CD8-positive, alpha-beta memory T cell (primary cell): ENCODE data around the gene NSDHL. TPM values are rescaled to one million over a fixed set of nuclear protein-coding genes. Genes with fewer than 3 reads are reported as not detected.
"Not testable (repeated sequence)": the region's sequence is repeated elsewhere in the genome, so short reads cannot be mapped to it uniquely, and the experiment has no call there.

Experiments
- CTCF ChIA-PET: fragments of 350-600 bp; sonication (Branson Sonifier 250); formaldehyde crosslinking; loops from one replicate; lab custom pipeline; 2021; ENCODE audit warnings: antibody characterized with exemption; lab: Charles Lee
- POLR2A ChIA-PET: fragments of 350-600 bp; sonication (Branson Sonifier 250); formaldehyde crosslinking; loops from one replicate; lab custom pipeline; 2021; ENCODE audit warnings: antibody characterized with exemption; lab: Charles Lee
- DNase-seq, 5 donors: peaks; one replicate each; pipeline versions ENCODE4 v3.0.0 to v3.0.0-alpha.2; 2020 to 2022; ENCODE audit warnings: mixed read lengths in 1 of 5
- H3K27ac ChIP-seq: one replicate; pipeline ENCODE4 v1.7.0; 2013; ENCODE audit warnings: low read depth, mild to moderate bottlenecking, low read length, moderate library complexity
- H3K27me3 ChIP-seq: 2 replicates; pipeline ENCODE4 v1.7.0; 2013; ENCODE audit warnings: low read length, mild to moderate bottlenecking; ENCODE audit not compliant: insufficient read depth, poor library complexity, severe bottlenecking
- H3K36me3 ChIP-seq: 2 replicates; pipeline ENCODE4 v1.7.0; 2013; ENCODE audit warnings: mild to moderate bottlenecking, low read length, moderate library complexity; ENCODE audit not compliant: insufficient read depth
- H3K4me1 ChIP-seq: 2 replicates; pipeline ENCODE4 v1.7.0; 2013; ENCODE audit warnings: mild to moderate bottlenecking, low read length, moderate library complexity; ENCODE audit not compliant: insufficient read depth
- H3K4me3 ChIP-seq: 2 replicates; pipeline ENCODE4 v1.7.0; 2013; ENCODE audit warnings: mild to moderate bottlenecking, low read length
- H3K9me3 ChIP-seq: 2 replicates; pipeline ENCODE4 v1.7.0; 2013; ENCODE audit warnings: mild to moderate bottlenecking, low read length
- H3K27ac Mint-ChIP-seq, 8 donors: one replicate each; pipeline ENCODE4 v1.8.0; 2020 to 2021; ENCODE audit warnings: mixed read lengths in 8 of 8, mild to moderate bottlenecking in 6 of 8, inconsistent platforms in 3 of 8, moderate library complexity in 3 of 8
- H3K27me3 Mint-ChIP-seq, 2 donors: one replicate each; pipeline ENCODE4 v1.8.0; 2020 to 2021; ENCODE audit warnings: mixed read lengths in 2 of 2, mild to moderate bottlenecking in 1 of 2, moderate library complexity in 1 of 2
- H3K36me3 Mint-ChIP-seq, 3 donors: one replicate each; pipeline ENCODE4 v1.8.0; 2020 to 2021; ENCODE audit warnings: mixed read lengths in 3 of 3, inconsistent platforms in 1 of 3, mild to moderate bottlenecking in 1 of 3
- H3K4me1 Mint-ChIP-seq, 3 donors: one replicate each; pipeline ENCODE4 v1.8.0; 2020 to 2021; ENCODE audit warnings: mixed read lengths in 3 of 3, inconsistent platforms in 1 of 3, mild to moderate bottlenecking in 1 of 3
- H3K4me3 Mint-ChIP-seq, 7 donors: one replicate each; pipeline ENCODE4 v1.8.0; 2020 to 2021; ENCODE audit warnings: mixed read lengths in 7 of 7, mild to moderate bottlenecking in 6 of 7, moderate library complexity in 4 of 7, inconsistent platforms in 2 of 7
- H3K9me3 Mint-ChIP-seq, 5 donors: one replicate each; pipeline ENCODE4 v1.8.0; 2020 to 2022; ENCODE audit warnings: mixed read lengths in 5 of 5, mild to moderate bottlenecking in 3 of 5, moderate library complexity in 2 of 5, inconsistent platforms in 1 of 5
- polyA plus RNA-seq: library from polyadenylated mRNA; unstranded; fragments of 300-500 nt; fragmentation: Illumina TruSeq; gene quantifications from one replicate; pipeline ENCODE4 v1.2.3, GENCODE V29; 2021
- total RNA-seq, 2 experiments: library from RNA; stranded (reverse); gene quantifications; one replicate each; pipeline ENCODE4 v1.2.3, GENCODE V29; 2021

NSDHL gene
- 10 to 100 TPM; 20.3 to 21.8 TPM for total RNA-seq
- polyA plus RNA-seq: 15.0 TPM

DNA sequence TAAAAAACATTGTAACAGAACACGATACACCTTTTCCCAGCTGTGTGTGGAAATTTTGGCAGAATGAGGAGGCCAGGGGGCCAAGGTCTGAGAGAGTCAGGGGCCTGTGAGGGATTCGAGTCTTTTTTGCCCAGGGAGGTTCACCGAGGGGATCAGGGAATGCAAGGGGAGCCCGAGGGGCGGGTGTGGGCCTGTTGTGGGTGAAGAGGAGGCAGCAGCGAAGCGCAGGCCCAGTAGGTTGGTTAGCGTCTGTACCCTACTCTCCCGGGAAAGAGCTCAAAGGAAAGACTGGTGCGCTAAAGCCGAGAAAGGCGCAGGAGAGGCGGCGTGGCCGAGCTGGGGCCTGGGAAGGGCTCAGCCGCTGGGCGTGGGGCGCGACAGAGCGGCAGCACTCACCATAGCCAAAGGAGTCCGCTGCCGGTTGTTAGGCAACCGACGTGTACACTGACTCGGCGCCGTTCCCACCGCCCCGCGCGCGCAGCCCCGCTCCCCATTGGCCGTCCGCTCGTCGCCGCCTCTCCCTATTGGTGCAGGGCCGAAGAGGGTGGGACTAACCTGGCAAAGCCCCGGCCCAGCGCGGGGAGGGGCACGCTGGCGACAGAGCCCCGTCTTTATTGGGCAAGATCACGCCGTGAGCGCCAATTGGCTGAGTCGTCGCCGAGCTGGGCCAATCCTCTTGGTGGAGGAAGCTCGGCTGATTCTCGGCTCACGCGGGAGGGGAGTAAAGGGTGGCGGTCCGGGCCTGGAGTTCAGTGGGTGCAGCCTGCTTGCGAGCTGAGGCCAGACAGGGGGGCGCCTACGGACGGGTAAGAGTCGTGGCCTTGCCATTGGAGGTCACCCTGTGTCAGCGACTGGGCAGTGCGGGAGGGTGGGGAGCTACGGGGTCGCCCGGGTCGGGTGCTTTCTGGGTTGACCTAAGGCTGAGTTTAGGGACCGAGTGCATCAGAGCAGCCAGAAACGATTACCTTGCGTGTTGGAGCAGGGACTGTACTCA is at the start of gene NSDHL, which contains the start of gene CETN2:
Gene NSDHL, plus strand, starts transcription at position 752 of the 994 bp plus-strand sequence. CDS start 15,262 bp downstream, outside the sequence.
Gene CETN2, minus strand, starts transcription at position 446 of the 994 bp plus-strand sequence. Its CDS starts 47 bp downstream, at position 399.
- peaks cover 0 to 33% (median 4%) of the 10 kb centered on the region in 3 donors for H3K36me3 Mint-ChIP-seq
- H3K4me3 Mint-ChIP-seq: peak within 1 kb of the TSS; percentile 89 to 97 (median 93)
- H3K27me3 Mint-ChIP-seq: peaks cover 0 to 4% of the 10 kb centered on the region in 2 donors
- Histone ChIP-seq H3K9me3 (no peaks in the 10 kb centered on the region), H3K4me3 (peak within 1 kb of the TSS; percentile 76), H3K4me1 (peaks cover 13% of the 10 kb centered on the region), H3K36me3 (no peaks in the 10 kb centered on the region), H3K27me3 (no peaks in the 10 kb centered on the region), H3K27ac (peak within 1 kb of the TSS; percentile 75)
- no peaks in the 10 kb centered on the region for H3K9me3 Mint-ChIP-seq
- CTCF ChIA-PET: no interaction called here
- DNase-seq: peak; percentile 88 to 96 (median 93)
- H3K4me1 Mint-ChIP-seq: peaks cover 23 to 42% (median 29%) of the 10 kb centered on the region in 3 donors
- H3K27ac Mint-ChIP-seq: peak within 1 kb of the TSS; percentile 86 to 98 (median 96)
- POLR2A ChIA-PET: no interaction called here

DNA sequence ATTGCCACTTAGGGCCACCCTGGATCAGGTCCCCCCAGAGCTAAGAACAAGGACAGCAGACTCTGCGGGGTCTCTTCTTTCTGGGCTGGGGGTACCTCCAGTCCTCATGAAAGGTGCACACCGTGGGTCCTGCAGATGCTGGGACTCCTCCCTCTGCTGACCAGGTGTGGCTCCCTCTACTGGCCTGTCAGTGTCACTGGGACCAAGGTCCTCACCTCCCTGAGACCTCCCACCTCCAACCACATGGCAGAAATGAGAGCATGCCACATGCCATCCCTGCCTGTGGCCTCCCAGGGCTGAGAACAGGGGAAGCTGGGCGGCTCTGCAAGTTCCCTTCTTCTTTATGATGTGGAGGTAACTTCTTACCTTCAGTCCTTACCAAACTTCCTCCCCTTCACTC is 43.8 kb upstream of the NSDHL start:
- POLR2A ChIA-PET, H3K27ac Mint-ChIP-seq, CTCF ChIA-PET, H3K4me3 Mint-ChIP-seq, H3K27me3 ChIP-seq, H3K36me3 Mint-ChIP-seq, H3K4me1 ChIP-seq, H3K4me1 Mint-ChIP-seq, H3K9me3 ChIP-seq, H3K27ac ChIP-seq, H3K4me3 ChIP-seq, H3K27me3 Mint-ChIP-seq, DNase-seq, H3K9me3 Mint-ChIP-seq, H3K36me3 ChIP-seq: not testable (repeated sequence)

DNA sequence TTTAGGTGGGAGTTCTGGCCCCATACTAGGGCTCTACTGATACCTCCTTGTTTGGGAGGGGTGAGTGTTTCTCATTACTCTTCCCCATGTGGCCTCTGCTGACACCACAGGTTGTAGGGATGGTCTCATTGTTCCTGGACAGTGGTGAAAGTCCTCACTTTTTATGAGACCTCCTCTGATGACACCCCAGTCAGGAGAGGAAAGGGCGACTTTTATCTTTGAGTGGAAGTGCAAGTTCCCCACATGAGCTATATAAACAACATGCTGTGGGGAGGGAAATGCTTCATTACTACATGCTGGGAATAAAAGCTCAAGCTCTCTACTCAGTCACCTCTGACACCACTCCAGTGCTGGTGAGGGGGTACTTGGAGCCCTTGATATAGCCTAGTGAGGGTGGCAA is 31.9 kb upstream of the NSDHL start:
- Mint-ChIP-seq H3K4me3 (no peak overlapping the region), H3K9me3 (peaks cover 0 to 1% (median 0%) of the 10 kb centered on the region in 5 donors), H3K27me3 (peaks cover 7 to 24% of the 10 kb centered on the region in 2 donors), H3K36me3 (no peaks in the 10 kb centered on the region), H3K4me1 (no peaks in the 10 kb centered on the region), H3K27ac (no peak overlapping the region)
- no peaks in the 10 kb centered on the region for H3K27me3 ChIP-seq
- H3K9me3 ChIP-seq: no peaks in the 10 kb centered on the region
- ChIA-PET POLR2A (no interaction called here), CTCF (no interaction called here)
- no peaks in the 10 kb centered on the region for H3K36me3 ChIP-seq
- H3K27ac ChIP-seq: no peak overlapping the region
- no peak overlapping the region for H3K4me3 ChIP-seq
- no peaks in the 10 kb centered on the region for H3K4me1 ChIP-seq
- no peak for DNase-seq

DNA sequence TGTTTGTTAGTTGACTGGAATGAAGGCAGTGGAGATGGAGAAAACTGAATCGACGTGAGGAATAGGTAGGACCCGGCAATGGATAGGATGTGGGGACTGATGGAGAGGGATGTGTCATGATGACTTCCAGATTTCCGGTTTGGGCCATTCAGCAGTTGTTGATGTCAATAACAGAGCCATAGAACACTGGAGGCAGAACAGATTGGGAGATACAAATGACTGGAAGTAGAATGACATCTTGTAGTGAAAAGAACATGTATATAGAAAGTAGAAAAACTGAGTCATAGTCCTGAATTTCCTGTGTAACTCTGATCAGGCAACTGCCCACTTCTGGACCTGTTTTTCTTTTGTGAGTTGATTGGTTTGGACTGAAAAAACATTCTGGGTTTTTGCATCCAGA is 24.8 kb upstream of the NSDHL start:
- no peaks in the 10 kb centered on the region for H3K4me1 ChIP-seq
- H3K4me1 Mint-ChIP-seq: no peaks in the 10 kb centered on the region
- no peaks in the 10 kb centered on the region for H3K36me3 ChIP-seq
- H3K9me3 Mint-ChIP-seq: no peaks in the 10 kb centered on the region
- POLR2A ChIA-PET: no interaction called here
- DNase-seq: no peak
- no peak overlapping the region for H3K27ac ChIP-seq
- H3K4me3 Mint-ChIP-seq: no peak overlapping the region
- no peaks in the 10 kb centered on the region for H3K9me3 ChIP-seq
- CTCF ChIA-PET: no interaction called here
- H3K27me3 ChIP-seq: no peaks in the 10 kb centered on the region
- peaks cover 24% of the 10 kb centered on the region in 2 donors for H3K27me3 Mint-ChIP-seq
- H3K4me3 ChIP-seq: no peak overlapping the region
- H3K36me3 Mint-ChIP-seq: no peaks in the 10 kb centered on the region
- H3K27ac Mint-ChIP-seq: no peak overlapping the region

DNA sequence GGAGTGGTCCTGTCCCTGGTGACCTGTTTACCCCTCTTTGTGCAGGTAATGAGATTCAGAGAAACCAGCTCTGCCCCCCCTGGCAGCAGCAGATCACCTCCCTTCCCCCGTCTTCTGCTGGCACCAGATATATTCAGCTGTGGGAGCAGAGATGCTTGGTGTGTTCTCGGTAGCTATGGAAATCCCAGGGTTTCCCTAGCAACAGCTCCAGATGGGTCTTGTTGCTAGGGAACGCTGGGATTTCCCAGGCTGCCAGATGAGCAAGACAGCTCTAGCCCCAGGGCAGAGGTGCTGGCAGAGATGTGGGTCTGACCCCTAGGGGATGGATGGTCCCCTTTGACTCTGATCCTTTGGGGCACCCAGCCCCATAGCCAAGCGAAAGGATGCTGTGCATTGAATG is 20.5 kb upstream of the NSDHL start:
- DNase-seq: no peak
- Histone ChIP-seq H3K9me3 (no peaks in the 10 kb centered on the region), H3K4me3 (no peak overlapping the region), H3K27me3 (no peaks in the 10 kb centered on the region), H3K27ac (no peak overlapping the region), H3K4me1 (no peaks in the 10 kb centered on the region), H3K36me3 (no peaks in the 10 kb centered on the region)
- Mint-ChIP-seq H3K4me3 (no peak overlapping the region), H3K36me3 (no peaks in the 10 kb centered on the region), H3K4me1 (peaks cover 0 to 13% (median 4%) of the 10 kb centered on the region in 3 donors), H3K27me3 (peaks cover 5 to 15% of the 10 kb centered on the region in 2 donors), H3K9me3 (no peaks in the 10 kb centered on the region), H3K27ac (no peak overlapping the region)
- ChIA-PET POLR2A (no interaction called here), CTCF (no interaction called here)

DNA sequence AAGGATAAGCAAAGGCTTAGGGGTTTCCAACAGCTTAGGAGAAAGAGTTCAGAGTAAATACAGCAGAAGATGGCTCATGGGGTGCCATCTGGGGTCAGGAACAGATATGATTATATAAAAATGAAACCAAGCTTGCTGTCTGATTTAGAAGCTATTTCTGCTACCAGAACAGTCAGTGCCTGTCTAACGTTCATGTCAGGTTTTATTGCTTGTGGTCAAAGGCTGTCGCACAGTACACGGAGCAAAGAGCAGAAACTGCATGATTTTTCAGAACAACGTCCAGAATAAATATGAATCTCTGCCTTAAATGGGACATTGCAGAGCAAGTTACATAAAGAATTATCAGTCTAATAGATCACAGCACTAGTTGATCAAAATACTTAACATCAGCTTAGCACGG is 17.7 kb upstream of the NSDHL start:
- no peaks in the 10 kb centered on the region for H3K36me3 ChIP-seq
- no peak overlapping the region for H3K27ac ChIP-seq
- ChIA-PET POLR2A (no interaction called here), CTCF (no interaction called here)
- Mint-ChIP-seq H3K4me1 (peaks cover 0 to 13% (median 4%) of the 10 kb centered on the region in 3 donors), H3K4me3 (peak overlapping the region in 1 of 7 donors; percentile 45), H3K9me3 (no peaks in the 10 kb centered on the region), H3K27ac (no peak overlapping the region), H3K36me3 (no peaks in the 10 kb centered on the region), H3K27me3 (peaks cover 4 to 19% of the 10 kb centered on the region in 2 donors)
- no peaks in the 10 kb centered on the region for H3K4me1 ChIP-seq
- no peaks in the 10 kb centered on the region for H3K27me3 ChIP-seq
- DNase-seq: no peak
- H3K4me3 ChIP-seq: no peak overlapping the region
- H3K9me3 ChIP-seq: no peaks in the 10 kb centered on the region

DNA sequence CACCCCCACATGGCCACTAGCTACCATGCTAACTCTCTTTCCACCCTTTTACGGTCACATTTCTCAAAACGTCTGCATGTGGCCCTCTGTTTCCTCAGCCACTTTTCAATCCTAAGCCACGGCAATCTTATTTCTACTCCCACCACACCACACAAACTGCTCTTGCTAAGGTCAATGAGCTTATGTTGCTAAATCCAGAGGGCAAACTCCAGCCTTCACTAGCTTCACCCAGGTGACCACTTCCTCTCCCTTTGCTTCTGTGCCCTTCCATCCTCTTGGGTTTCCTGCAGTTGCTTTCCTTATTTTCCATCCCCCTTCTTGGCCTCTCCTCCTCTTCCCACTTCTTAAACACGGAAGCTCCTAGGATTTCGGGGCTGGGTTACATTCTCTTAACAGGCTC is 16.8 kb upstream of the NSDHL start:
- no peaks in the 10 kb centered on the region for H3K36me3 ChIP-seq
- no peaks in the 10 kb centered on the region for H3K36me3 Mint-ChIP-seq
- ChIA-PET POLR2A (no interaction called here), CTCF (no interaction called here)
- peaks cover 4 to 16% of the 10 kb centered on the region in 2 donors for H3K27me3 Mint-ChIP-seq
- no peak overlapping the region for H3K27ac ChIP-seq
- H3K27ac Mint-ChIP-seq: no peak overlapping the region
- no peaks in the 10 kb centered on the region for H3K9me3 ChIP-seq
- H3K4me1 Mint-ChIP-seq: peaks cover 0 to 13% (median 4%) of the 10 kb centered on the region in 3 donors
- DNase-seq: no peak
- no peaks in the 10 kb centered on the region for H3K9me3 Mint-ChIP-seq
- H3K4me1 ChIP-seq: no peaks in the 10 kb centered on the region
- no peaks in the 10 kb centered on the region for H3K27me3 ChIP-seq
- no peak overlapping the region for H3K4me3 Mint-ChIP-seq
- no peak overlapping the region for H3K4me3 ChIP-seq

DNA sequence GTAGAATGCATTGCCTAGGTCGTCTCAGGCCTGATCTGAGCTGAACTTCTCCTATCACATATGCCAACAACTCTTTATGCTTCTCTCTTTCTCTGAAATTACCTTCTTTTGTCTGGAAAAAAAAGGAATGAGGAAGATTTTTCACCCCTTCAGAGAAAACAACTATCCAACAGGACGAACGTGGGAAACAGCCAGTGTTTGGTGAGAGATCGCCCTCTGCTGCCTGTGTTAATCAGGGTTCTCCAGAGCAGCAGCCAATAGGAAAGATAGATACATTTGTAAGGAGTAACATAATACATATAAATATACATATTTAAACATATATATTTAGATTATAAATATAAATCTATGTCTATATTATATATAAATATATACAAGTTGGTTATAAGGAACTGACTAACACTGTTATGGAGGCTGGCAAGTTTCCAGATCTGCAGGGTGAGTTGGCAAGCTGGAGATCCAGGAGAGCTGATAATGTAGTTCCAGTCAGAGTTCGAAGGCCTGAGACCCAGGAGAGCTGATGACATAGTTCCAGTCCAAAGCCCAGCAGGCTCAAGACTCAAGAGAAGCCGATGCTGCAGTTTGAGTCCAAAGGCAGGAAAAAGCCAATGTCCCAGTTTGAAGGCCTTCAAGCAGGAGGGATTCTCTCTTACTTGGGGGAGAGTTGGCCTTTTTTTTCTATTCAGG is 13.6 kb upstream of the NSDHL start:
- CTCF ChIA-PET: no interaction called here
- Mint-ChIP-seq H3K4me3 (no peak overlapping the region), H3K9me3 (no peaks in the 10 kb centered on the region), H3K27me3 (peaks cover 14 to 19% of the 10 kb centered on the region in 2 donors), H3K27ac (no peak overlapping the region), H3K4me1 (peaks cover 0 to 13% (median 4%) of the 10 kb centered on the region in 3 donors), H3K36me3 (no peaks in the 10 kb centered on the region)
- Histone ChIP-seq H3K4me3 (no peak overlapping the region), H3K9me3 (no peaks in the 10 kb centered on the region), H3K4me1 (no peaks in the 10 kb centered on the region), H3K27me3 (no peaks in the 10 kb centered on the region), H3K36me3 (no peaks in the 10 kb centered on the region), H3K27ac (no peak overlapping the region)
- POLR2A ChIA-PET: no interaction called here
- DNase-seq: no peak
